ENCODE measurements around the gene TTLL9. TPM values are rescaled to one million over a fixed set of nuclear protein-coding genes. Genes with fewer than 3 reads are reported as not detected.

The TTLL9 gene, protein sequence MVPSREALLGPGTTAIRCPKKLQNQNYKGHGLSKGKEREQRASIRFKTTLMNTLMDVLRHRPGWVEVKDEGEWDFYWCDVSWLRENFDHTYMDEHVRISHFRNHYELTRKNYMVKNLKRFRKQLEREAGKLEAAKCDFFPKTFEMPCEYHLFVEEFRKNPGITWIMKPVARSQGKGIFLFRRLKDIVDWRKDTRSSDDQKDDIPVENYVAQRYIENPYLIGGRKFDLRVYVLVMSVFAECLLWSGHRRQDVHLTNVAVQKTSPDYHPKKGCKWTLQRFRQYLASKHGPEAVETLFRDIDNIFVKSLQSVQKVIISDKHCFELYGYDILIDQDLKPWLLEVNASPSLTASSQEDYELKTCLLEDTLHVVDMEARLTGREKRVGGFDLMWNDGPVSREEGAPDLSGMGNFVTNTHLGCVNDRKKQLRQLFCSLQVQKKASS
- 0.15 TPM for total RNA-seq (2013)
- polyA plus RNA-seq (under 1 TPM in 1 of 3 donors, not detected in 2; 0.21 TPM), polyA minus RNA-seq (0.24 TPM in 1 of 2 replicates, not detected in the other), total RNA-seq (0 to 1.8 (median 0.31) reads per million in 11 experiments)

DNA sequence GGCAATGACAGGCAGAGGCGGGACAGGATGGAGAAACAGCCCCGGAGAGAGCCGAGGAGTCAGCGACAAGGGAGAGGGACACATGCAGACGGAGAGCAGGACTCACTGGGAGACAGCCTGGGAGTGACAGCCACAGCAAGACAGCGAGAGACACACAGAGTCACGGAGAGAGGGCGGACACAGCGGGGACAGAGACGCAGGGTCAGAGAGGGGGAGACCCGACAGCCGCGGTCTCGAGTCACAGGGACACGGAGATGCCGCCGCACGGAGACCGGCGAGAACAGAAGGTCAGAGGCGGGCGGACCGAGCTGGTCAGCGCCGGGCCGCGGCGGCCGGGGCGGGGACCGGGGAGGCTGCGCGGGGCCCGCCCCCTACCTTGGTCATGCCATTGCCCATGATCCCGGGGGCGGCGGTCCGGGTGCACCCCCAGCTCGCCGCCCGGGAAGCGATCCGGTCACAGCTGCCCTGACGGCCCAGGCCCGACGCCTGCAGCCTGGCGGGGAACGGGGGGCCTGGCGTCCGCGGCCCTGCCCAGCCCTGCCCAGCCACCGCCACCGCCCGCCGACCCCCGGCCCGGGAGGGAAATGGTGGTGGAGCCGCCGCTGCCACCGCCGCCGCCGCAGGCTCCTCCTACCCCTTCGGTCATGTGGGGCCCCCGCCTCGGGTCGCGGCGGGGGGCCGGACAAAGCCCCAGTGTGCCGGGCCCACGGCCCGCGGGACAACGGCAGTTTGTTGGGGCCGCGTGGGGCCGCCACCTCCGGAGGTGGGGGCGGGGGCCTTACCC, at the start of gene TTLL9, which contains the start of gene DUSP15:
TSS of gene TTLL9 (plus strand) at position 693 of the 784 bp plus-strand sequence. CDS start 493 bp downstream, outside the sequence.
TSS of gene DUSP15 (minus strand) at position 586 of the 784 bp plus-strand sequence. CDS start at position 396, 190 bp downstream.
- peak within 1 kb of the TSS; percentile 23 to 70 (median 29) for H3K4me3 ChIP-seq (replicated peaks in 1 of 3; ENCODE audit: low read depth in 2 of 3, low read length in 3 of 3)
- peaks cover 0 to 18% of the 10 kb centered on the region in 2 donors for H3K9me3 ChIP-seq (replicated peaks in 1 of 2; ENCODE audit: control insufficient read depth in 1 of 2, insufficient read depth in 1 of 2, low read length in 2 of 2)
- DNase-seq = peak in 2 of 3 donors; percentile 8 to 10
- Mint-ChIP-seq H3K4me3 (peak within 1 kb of the TSS; percentile 84 to 98), H3K36me3 (peaks cover 8 to 9% of the 10 kb centered on the region in 2 donors), H3K9me3 (peaks cover 0 to 13% (median 8%) of the 10 kb centered on the region in 7 donors), H3K27ac (peak within 1 kb of the TSS in 4 of 7 donors; percentile 4 to 60 (median 16)), H3K4me1 (peaks cover 22% of the 10 kb centered on the region), H3K27me3 (ENCODE audit: low read depth in 3 of 3) (peaks cover 35 to 51% (median 47%) of the 10 kb centered on the region in 3 donors)
- WGBS (ENCODE audit: insufficient coverage) = under 1% methylated on average over 80 of the region's 80 CpGs
- H3K9ac ChIP-seq (ENCODE audit: insufficient read depth, low read length, poor library complexity, severe bottlenecking) = peak within 1 kb of the TSS; percentile 56
- H3K4me2 ChIP-seq (replicated peaks; ENCODE audit: extremely low read depth, low read length, poor library complexity, severe bottlenecking) = peak within 1 kb of the TSS; percentile 78
- no peak within 1 kb of the TSS for H3K27ac ChIP-seq (ENCODE audit: low read depth in 1 of 2, low read length in 2 of 2)
- H4K20me1 ChIP-seq (ENCODE audit: insufficient read depth, low read length) = no peaks in the 10 kb centered on the region
- no peaks in the 10 kb centered on the region for H3K79me2 ChIP-seq (ENCODE audit: insufficient read depth, low read length)
- intact Hi-C loops (cut with micrococcal nuclease) = no loop called here
- peak within 1 kb of the TSS; percentile 82 for H2AFZ ChIP-seq (ENCODE audit: insufficient read depth, low read depth, low read length, poor library complexity, severe bottlenecking)
- H3K4me1 ChIP-seq (ENCODE audit: control insufficient read depth in 1 of 2, insufficient read depth in 2 of 2, low read length in 2 of 2) = peaks cover 9 to 15% of the 10 kb centered on the region in 2 donors
- peaks cover 28 to 42% of the 10 kb centered on the region in 2 donors for H3K27me3 ChIP-seq (ENCODE audit: control insufficient read depth in 2 of 2, insufficient read depth in 2 of 2, low read length in 2 of 2)
- no peaks in the 10 kb centered on the region for H3K36me3 ChIP-seq (replicated peaks in 1 of 2; ENCODE audit: control insufficient read depth in 1 of 2, insufficient read depth in 2 of 2, low read length in 2 of 2)
- TF ChIP-seq, protein P1, sequence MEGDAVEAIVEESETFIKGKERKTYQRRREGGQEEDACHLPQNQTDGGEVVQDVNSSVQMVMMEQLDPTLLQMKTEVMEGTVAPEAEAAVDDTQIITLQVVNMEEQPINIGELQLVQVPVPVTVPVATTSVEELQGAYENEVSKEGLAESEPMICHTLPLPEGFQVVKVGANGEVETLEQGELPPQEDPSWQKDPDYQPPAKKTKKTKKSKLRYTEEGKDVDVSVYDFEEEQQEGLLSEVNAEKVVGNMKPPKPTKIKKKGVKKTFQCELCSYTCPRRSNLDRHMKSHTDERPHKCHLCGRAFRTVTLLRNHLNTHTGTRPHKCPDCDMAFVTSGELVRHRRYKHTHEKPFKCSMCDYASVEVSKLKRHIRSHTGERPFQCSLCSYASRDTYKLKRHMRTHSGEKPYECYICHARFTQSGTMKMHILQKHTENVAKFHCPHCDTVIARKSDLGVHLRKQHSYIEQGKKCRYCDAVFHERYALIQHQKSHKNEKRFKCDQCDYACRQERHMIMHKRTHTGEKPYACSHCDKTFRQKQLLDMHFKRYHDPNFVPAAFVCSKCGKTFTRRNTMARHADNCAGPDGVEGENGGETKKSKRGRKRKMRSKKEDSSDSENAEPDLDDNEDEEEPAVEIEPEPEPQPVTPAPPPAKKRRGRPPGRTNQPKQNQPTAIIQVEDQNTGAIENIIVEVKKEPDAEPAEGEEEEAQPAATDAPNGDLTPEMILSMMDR (IDR thresholded peaks at IDR 0.05) = no peak

DNA sequence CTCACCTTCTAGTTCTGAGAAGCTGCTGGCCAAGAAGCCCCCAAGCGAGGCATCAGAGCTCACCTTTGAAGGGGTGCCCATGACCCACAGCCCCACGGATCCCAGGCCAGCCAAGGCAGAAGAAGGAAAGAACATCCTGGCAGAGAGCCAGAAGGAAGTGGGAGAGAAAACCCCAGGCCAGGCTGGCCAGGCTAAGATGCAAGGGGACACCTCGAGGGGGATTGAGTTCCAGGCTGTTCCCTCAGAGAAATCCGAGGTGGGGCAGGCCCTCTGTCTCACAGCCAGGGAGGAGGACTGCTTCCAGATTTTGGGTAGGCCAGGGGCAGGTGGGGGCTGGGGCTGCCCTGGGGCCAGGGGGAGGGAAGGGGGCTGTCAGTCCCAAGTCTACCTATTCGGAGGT, 49.0 kb upstream of the TTLL9 start:
- Histone ChIP-seq H3K79me2 (ENCODE audit: insufficient read depth, low read length) (no peaks in the 10 kb centered on the region), H3K4me3 (replicated peaks in 1 of 3; ENCODE audit: low read depth in 2 of 3, low read length in 3 of 3) (no peak overlapping the region), H4K20me1 (ENCODE audit: insufficient read depth, low read length) (no peaks in the 10 kb centered on the region), H3K9ac (ENCODE audit: insufficient read depth, low read length, poor library complexity, severe bottlenecking) (no peak overlapping the region), H3K36me3 (replicated peaks in 1 of 2; ENCODE audit: control insufficient read depth in 1 of 2, insufficient read depth in 2 of 2, low read length in 2 of 2) (no peaks in the 10 kb centered on the region), H3K27me3 (ENCODE audit: control insufficient read depth in 2 of 2, insufficient read depth in 2 of 2, low read length in 2 of 2) (peaks cover 0 to 6% of the 10 kb centered on the region in 2 donors), H3K27ac (ENCODE audit: low read depth in 1 of 2, low read length in 2 of 2) (no peak overlapping the region), H2AFZ (ENCODE audit: insufficient read depth, low read depth, low read length, poor library complexity, severe bottlenecking) (no peak overlapping the region), H3K4me2 (replicated peaks; ENCODE audit: extremely low read depth, low read length, poor library complexity, severe bottlenecking) (no peak overlapping the region), H3K9me3 (replicated peaks in 1 of 2; ENCODE audit: control insufficient read depth in 1 of 2, insufficient read depth in 1 of 2, low read length in 2 of 2) (no peaks in the 10 kb centered on the region), H3K4me1 (ENCODE audit: control insufficient read depth in 1 of 2, insufficient read depth in 2 of 2, low read length in 2 of 2) (peaks cover 3 to 9% of the 10 kb centered on the region in 2 donors)
- 35% methylated on average over 4 of the region's 5 CpGs for WGBS (ENCODE audit: insufficient coverage)
- no peak for DNase-seq
- no peaks in the 10 kb centered on the region for H3K36me3 Mint-ChIP-seq
- peaks cover 4% of the 10 kb centered on the region for H3K4me1 Mint-ChIP-seq
- TF ChIP-seq, protein P1 (IDR thresholded peaks at IDR 0.05) = no peak
- peaks cover 0 to 2% (median 0%) of the 10 kb centered on the region in 7 donors for H3K9me3 Mint-ChIP-seq
- intact Hi-C loops (cut with micrococcal nuclease) = loop anchor here in 1 of 2 donors (5.0 to 10.0 kb wide), 2 partner anchors 131 to 213 kb away; partner anchors contain the start of gene PDRG1
- no peak overlapping the region for H3K4me3 Mint-ChIP-seq
- H3K27me3 Mint-ChIP-seq (ENCODE audit: low read depth in 3 of 3) = peaks cover 2 to 8% (median 3%) of the 10 kb centered on the region in 3 donors
- no peak overlapping the region for H3K27ac Mint-ChIP-seq

All from CD14-positive monocyte (primary cell).